ENCODE measurements around the gene LHFPL6. TPM values are rescaled to one million over a fixed set of nuclear protein-coding genes. Genes with fewer than 3 reads are reported as not detected.

Gene LHFPL6
- total RNA-seq, 1 experiment from 2014 or later: 2.5 TPM

DNA sequence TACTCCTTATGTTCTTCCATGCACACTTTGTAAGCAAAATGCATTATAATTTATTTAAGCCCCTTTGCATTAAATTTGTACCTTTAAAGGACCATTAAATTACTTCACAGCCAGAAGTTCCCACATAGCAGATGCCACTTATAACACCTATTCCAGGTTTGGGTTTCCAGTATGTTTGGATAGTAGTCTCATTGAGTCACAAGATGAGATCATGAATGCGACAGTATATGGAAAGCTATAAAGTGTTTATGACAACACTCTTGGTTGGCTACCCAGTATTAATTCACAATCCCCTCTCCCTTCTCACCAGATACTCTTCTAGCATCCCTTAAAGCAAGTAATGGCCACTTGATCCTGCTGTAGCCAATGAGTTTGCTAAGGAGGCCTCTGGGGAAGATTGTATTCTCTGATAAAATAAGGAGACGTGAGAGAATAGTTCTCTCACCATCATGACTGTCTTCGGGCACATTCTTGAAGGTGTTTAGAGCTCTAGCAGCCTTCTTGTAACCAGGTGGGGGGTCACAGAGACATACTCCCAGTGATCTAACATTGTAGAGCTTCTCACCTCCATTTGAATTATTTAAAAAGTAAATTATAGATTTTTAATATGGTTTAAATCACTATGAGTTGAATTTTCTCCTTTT is 2.8 kb upstream of the LHFPL6 start:
- no peaks in the 10 kb centered on the region for H3K79me2 ChIP-seq (ENCODE audit: low read depth)
- no peaks in the 10 kb centered on the region for H3F3A ChIP-seq (ENCODE audit: insufficient read depth, low read depth)
- no peaks in the 10 kb centered on the region for H3K27me3 ChIP-seq (ENCODE audit: insufficient read depth, low read depth)
- no peak for DNase-seq
- H3K27ac ChIP-seq: no peak overlapping the region
- no peaks in the 10 kb centered on the region for H4K20me1 ChIP-seq (ENCODE audit: insufficient read depth)
- H3K4me3 ChIP-seq: no peak overlapping the region
- H3K4me2 ChIP-seq: no peak overlapping the region
- CTCF ChIA-PET: no interaction called here
- POLR2A ChIA-PET (ENCODE audit: unreplicated experiment): no interaction called here
- no peak overlapping the region for H2AFZ ChIP-seq
- H3K4me1 ChIP-seq (replicated peaks; ENCODE audit: insufficient read depth): peaks cover 6% of the 10 kb centered on the region; the same call in 1 of the 2 replicates
- no peaks in the 10 kb centered on the region for H3K36me3 ChIP-seq (ENCODE audit: low read depth)
- no peaks in the 10 kb centered on the region for H3K9me3 ChIP-seq (ENCODE audit: insufficient read depth, low read depth)
- H3K9me2 ChIP-seq (ENCODE audit: insufficient read depth): no peaks in the 10 kb centered on the region
- no TSS peak for BruUV-seq (replicated peaks)
- intact Hi-C loops (cut with micrococcal nuclease; ENCODE audit: unreplicated experiment): no loop called here
- no peak for TF ChIP-seq EZH2 (IDR thresholded peaks at IDR 0.05; ENCODE audit: low read depth)
- TF ChIP-seq, protein P1, sequence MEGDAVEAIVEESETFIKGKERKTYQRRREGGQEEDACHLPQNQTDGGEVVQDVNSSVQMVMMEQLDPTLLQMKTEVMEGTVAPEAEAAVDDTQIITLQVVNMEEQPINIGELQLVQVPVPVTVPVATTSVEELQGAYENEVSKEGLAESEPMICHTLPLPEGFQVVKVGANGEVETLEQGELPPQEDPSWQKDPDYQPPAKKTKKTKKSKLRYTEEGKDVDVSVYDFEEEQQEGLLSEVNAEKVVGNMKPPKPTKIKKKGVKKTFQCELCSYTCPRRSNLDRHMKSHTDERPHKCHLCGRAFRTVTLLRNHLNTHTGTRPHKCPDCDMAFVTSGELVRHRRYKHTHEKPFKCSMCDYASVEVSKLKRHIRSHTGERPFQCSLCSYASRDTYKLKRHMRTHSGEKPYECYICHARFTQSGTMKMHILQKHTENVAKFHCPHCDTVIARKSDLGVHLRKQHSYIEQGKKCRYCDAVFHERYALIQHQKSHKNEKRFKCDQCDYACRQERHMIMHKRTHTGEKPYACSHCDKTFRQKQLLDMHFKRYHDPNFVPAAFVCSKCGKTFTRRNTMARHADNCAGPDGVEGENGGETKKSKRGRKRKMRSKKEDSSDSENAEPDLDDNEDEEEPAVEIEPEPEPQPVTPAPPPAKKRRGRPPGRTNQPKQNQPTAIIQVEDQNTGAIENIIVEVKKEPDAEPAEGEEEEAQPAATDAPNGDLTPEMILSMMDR (conservative IDR thresholded peaks at IDR 0.05): no peak

DNA sequence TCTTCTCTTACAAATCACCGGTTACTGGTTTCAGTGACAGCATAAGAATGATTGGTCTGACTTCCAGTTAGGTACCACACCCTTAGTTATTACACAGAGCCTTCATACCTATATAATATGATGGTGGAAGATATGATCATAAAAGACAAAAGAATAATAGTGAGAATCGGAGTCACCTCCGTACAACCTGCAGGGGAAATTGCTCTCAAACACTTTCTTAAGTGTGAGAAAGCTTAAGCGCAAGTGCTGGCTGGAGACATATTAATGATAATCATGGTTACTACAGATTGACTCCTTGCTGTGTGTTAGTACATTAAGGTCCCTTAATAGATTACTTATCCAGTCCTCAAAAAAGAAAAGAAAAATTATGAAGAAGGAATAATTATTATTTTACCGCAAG is 1.8 kb upstream of the LHFPL6 start:
- Histone ChIP-seq H3K36me3 (ENCODE audit: low read depth) (no peaks in the 10 kb centered on the region), H3K4me3 (no peak overlapping the region), H3K9me2 (ENCODE audit: insufficient read depth) (no peaks in the 10 kb centered on the region), H3K9me3 (ENCODE audit: insufficient read depth, low read depth) (no peaks in the 10 kb centered on the region), H3K27me3 (ENCODE audit: insufficient read depth, low read depth) (no peaks in the 10 kb centered on the region), H3K4me2 (no peak overlapping the region), H3K79me2 (ENCODE audit: low read depth) (no peaks in the 10 kb centered on the region), H3K4me1 (replicated peaks; ENCODE audit: insufficient read depth) (peaks cover 6% of the 10 kb centered on the region; the same call in 1 of the 2 replicates), H3K27ac (no peak overlapping the region), H3F3A (ENCODE audit: insufficient read depth, low read depth) (no peaks in the 10 kb centered on the region), H4K20me1 (ENCODE audit: insufficient read depth) (no peaks in the 10 kb centered on the region), H2AFZ (no peak overlapping the region)
- intact Hi-C loops (cut with micrococcal nuclease; ENCODE audit: unreplicated experiment): loop anchor here (5.0 kb wide), 1 partner anchor 567 kb away; the partner anchor contains the start of genes NHLRC3 and PROSER1
- no TSS peak for BruUV-seq (replicated peaks)
- TF ChIP-seq EZH2 (IDR thresholded peaks at IDR 0.05; ENCODE audit: low read depth): no peak
- TF ChIP-seq, protein P1 (conservative IDR thresholded peaks at IDR 0.05): no peak
- CTCF ChIA-PET: no interaction called here
- no peak for DNase-seq
- POLR2A ChIA-PET (ENCODE audit: unreplicated experiment): no interaction called here

DNA sequence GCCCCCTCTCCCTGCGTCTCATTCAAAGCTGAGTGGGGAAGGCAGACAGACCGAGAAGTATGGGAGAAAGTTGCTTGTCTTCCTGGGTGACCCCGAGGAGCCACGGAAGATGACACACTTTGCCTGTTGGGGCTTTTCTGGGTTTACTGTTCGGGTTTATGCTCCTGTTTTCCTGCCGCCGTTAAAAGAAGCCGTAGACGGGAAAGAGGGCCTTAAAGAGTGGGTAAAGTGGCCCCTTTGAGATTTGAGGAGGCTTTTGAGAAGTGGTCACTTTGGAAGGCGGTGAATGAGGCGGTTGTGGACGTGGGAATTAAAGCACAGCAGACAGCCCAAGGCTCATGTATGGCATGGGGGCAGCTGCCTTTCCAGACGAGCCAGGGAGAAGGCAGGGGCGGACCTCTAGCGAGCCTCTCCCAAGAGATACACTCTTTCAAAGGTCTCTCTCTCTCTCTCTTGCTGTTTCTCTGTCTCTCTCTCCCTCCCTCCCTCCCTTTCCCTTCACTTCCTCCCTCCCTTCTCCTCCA is 493 bp upstream of the LHFPL6 start:
- Histone ChIP-seq H3F3A (ENCODE audit: insufficient read depth, low read depth) (no peaks in the 10 kb centered on the region), H3K4me1 (replicated peaks; ENCODE audit: insufficient read depth) (peaks cover 6% of the 10 kb centered on the region; the same call in 1 of the 2 replicates), H2AFZ (peak overlapping the region; percentile 100), H4K20me1 (ENCODE audit: insufficient read depth) (no peaks in the 10 kb centered on the region), H3K27ac (no peak overlapping the region), H3K36me3 (ENCODE audit: low read depth) (no peaks in the 10 kb centered on the region), H3K9me3 (ENCODE audit: insufficient read depth, low read depth) (no peaks in the 10 kb centered on the region), H3K9me2 (ENCODE audit: insufficient read depth) (no peaks in the 10 kb centered on the region), H3K79me2 (ENCODE audit: low read depth) (no peaks in the 10 kb centered on the region), H3K4me3 (peak overlapping the region; percentile 70), H3K27me3 (ENCODE audit: insufficient read depth, low read depth) (no peaks in the 10 kb centered on the region), H3K4me2 (peak overlapping the region; percentile 94)
- no TSS peak for BruUV-seq (replicated peaks)
- ChIA-PET POLR2A (ENCODE audit: unreplicated experiment) (no interaction called here), CTCF (interaction anchor here (0.7 kb wide), 1 partner anchor 13 kb away, joined by 4 read pairs; no protein-coding TSS in a partner anchor)
- intact Hi-C loops (cut with micrococcal nuclease; ENCODE audit: unreplicated experiment): loop anchor here (2.0 to 5.0 kb wide), 2 partner anchors 329 to 566 kb away; partner anchors contain the start of genes NHLRC3 and PROSER1
- DNase-seq: no peak
- TF ChIP-seq, protein P1 (conservative IDR thresholded peaks at IDR 0.05): no peak
- TF ChIP-seq EZH2 (IDR thresholded peaks at IDR 0.05; ENCODE audit: low read depth): no peak

Data from PC-9 (cell line).